ENCODE measurements around the gene MAP1S. TPM values are rescaled to one million over a fixed set of nuclear protein-coding genes. Genes with fewer than 3 reads are reported as not detected.

Gene MAP1S
- total and polyA plus RNA-seq, 12 donors, result 6.6 to 97.2 (median 44.3) TPM

GRCh38 chr19:17683078-17683477 lies 36.2 kb upstream of the MAP1S start:
- H3K4me3 ChIP-seq, result no peak overlapping the region
- TF ChIP-seq POLR2A (IDR thresholded peaks at IDR 0.05), result no peak
- TF ChIP-seq, protein P1, sequence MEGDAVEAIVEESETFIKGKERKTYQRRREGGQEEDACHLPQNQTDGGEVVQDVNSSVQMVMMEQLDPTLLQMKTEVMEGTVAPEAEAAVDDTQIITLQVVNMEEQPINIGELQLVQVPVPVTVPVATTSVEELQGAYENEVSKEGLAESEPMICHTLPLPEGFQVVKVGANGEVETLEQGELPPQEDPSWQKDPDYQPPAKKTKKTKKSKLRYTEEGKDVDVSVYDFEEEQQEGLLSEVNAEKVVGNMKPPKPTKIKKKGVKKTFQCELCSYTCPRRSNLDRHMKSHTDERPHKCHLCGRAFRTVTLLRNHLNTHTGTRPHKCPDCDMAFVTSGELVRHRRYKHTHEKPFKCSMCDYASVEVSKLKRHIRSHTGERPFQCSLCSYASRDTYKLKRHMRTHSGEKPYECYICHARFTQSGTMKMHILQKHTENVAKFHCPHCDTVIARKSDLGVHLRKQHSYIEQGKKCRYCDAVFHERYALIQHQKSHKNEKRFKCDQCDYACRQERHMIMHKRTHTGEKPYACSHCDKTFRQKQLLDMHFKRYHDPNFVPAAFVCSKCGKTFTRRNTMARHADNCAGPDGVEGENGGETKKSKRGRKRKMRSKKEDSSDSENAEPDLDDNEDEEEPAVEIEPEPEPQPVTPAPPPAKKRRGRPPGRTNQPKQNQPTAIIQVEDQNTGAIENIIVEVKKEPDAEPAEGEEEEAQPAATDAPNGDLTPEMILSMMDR (IDR thresholded peaks at IDR 0.05), result no peak
- no peaks in the 10 kb centered on the region for H3K36me3 ChIP-seq (replicated peaks in 1 of 2)
- 61 to 88% (median 76%) methylated on average over 4 of the region's 4 CpGs for WGBS, 4 donors
- peaks cover 13% of the 10 kb centered on the region for H3K27me3 ChIP-seq
- H3K27ac ChIP-seq, result no peak overlapping the region
- no peak for DNase-seq
- intact Hi-C loops (cut with DNase I), result no loop called here
- peaks cover 5 to 7% of the 10 kb centered on the region in 2 donors for H3K4me1 ChIP-seq (replicated peaks in 1 of 2)
- no peaks in the 10 kb centered on the region for H3K9me3 ChIP-seq (replicated peaks in 1 of 3)

DNA sequence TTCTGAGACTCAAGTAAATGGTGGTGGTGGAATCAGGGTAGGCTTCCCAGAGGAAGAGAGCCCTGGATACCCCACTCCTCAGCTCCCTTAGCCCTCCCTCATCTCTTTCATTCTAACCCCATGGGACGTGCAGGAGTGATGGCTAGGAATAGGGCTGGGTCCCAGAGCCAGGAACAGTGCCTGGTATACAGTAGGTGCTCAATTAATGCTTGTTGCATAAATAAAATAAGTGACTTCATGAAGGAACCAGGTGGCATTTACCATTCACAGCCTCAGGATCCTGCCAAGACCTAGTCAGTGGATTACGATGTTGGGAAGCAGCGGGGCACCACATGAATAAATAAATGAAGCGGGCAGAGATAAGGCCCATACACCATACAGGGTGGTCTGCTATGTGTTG lies 35.0 kb upstream of the MAP1S start:
- Histone ChIP-seq H3K9me3 (replicated peaks in 1 of 3) (no peaks in the 10 kb centered on the region), H3K36me3 (replicated peaks in 1 of 2) (no peaks in the 10 kb centered on the region), H3K27ac (no peak overlapping the region), H3K4me1 (replicated peaks in 1 of 2) (peaks cover 5 to 7% of the 10 kb centered on the region in 2 donors), H3K4me3 (no peak overlapping the region), H3K27me3 (peaks cover 22% of the 10 kb centered on the region)
- intact Hi-C loops (cut with DNase I), result no loop called here
- TF ChIP-seq, protein P1 (IDR thresholded peaks at IDR 0.05), result no peak
- no peak for TF ChIP-seq POLR2A (IDR thresholded peaks at IDR 0.05)
- DNase-seq, result no peak
- 55 to 74% (median 63%) methylated on average over 4 of the region's 4 CpGs for WGBS, 4 donors

GRCh38 chr19:17685451-17686022 lies 33.7 kb upstream of the MAP1S start:
- no peak for DNase-seq
- TF ChIP-seq POLR2A (IDR thresholded peaks at IDR 0.05), result no peak
- TF ChIP-seq, protein P1 (IDR thresholded peaks at IDR 0.05), result no peak
- H3K4me1 ChIP-seq (replicated peaks in 1 of 2), result peaks cover 0 to 1% of the 10 kb centered on the region in 2 donors
- WGBS, 4 donors, result 50 to 59% (median 54%) methylated on average over 14 to 15 of the region's 15 CpGs
- H3K27ac ChIP-seq, result peak overlapping the region in 2 of 5 donors; percentile 30 to 56
- H3K4me3 ChIP-seq, result no peak overlapping the region
- no peaks in the 10 kb centered on the region for H3K36me3 ChIP-seq (replicated peaks in 1 of 2)
- no peaks in the 10 kb centered on the region for H3K9me3 ChIP-seq (replicated peaks in 1 of 3)
- intact Hi-C loops (cut with DNase I), result no loop called here
- peaks cover 22% of the 10 kb centered on the region for H3K27me3 ChIP-seq

DNA sequence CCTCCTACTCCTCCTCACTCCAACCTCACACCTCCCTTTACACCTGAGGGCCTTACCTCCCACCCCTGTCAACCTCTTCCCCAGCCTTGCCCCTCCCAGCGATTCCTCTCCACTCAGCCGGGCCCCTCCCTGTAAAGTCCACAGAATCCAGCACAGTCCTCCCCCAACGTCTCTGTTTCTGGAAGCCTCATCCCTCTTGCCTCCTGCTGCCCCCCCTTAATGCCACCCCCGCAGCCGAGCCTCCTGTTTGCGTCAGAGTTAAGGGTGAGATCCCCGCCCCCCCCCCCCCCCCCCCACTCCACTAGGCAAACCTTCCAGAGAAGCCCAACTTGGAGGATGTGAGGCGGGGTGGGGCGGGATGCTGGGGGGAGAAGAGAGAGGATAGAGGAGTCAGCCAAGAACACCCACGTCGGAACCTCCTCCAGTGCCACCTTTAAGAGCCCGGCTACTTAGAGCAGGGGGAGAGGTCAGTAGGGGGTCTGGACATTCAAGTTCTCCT lies 33.2 kb upstream of the MAP1S start:
- peak overlapping the region in 1 of 4 donors; percentile 17 for H3K4me3 ChIP-seq
- intact Hi-C loops (cut with DNase I), result no loop called here
- DNase-seq, result peak in 5 of 7 donors; percentile 2 to 75 (median 27)
- H3K4me1 ChIP-seq (replicated peaks in 1 of 2), result no peaks in the 10 kb centered on the region
- H3K27me3 ChIP-seq, result peaks cover 22% of the 10 kb centered on the region
- no peak for TF ChIP-seq POLR2A (IDR thresholded peaks at IDR 0.05)
- TF ChIP-seq, protein P1 (IDR thresholded peaks at IDR 0.05), result no peak
- no peaks in the 10 kb centered on the region for H3K9me3 ChIP-seq (replicated peaks in 1 of 3)
- 0 to 6% (median 0%) methylated on average over 4 to 12 of the region's 12 CpGs for WGBS, 4 donors
- no peaks in the 10 kb centered on the region for H3K36me3 ChIP-seq (replicated peaks in 1 of 2)
- peak overlapping the region in 2 of 5 donors; percentile 59 to 73 for H3K27ac ChIP-seq

All from adrenal gland (tissue), 12 donors.